T-helper 2 cell treated with Interferon-gamma antibody and Interleukin-4, amounts not matched to agents 5 μg/mL and 100 μg/mL, for 36 hours (primary cell): ENCODE measurements around the gene PDGFA.
A peak's percentile ranks its signal among the peaks of the same experiment; 100 is the strongest.

ENCODE experiments used
- DNase-seq: peaks from one replicate; pipeline ENCODE4 v3.0.0; 2021; ENCODE audit warnings: low spot score
- H3K27ac Mint-ChIP-seq: one replicate; pipeline ENCODE4 v1.8.0; 2021; ENCODE audit warnings: mild to moderate bottlenecking, mixed read lengths
- H3K27me3 Mint-ChIP-seq: one replicate; pipeline ENCODE4 v1.8.0; 2021; ENCODE audit warnings: low read depth, mixed read lengths
- H3K36me3 Mint-ChIP-seq: one replicate; pipeline ENCODE4 v1.8.0; 2021; ENCODE audit warnings: low read depth, mixed read lengths
- H3K4me1 Mint-ChIP-seq: one replicate; pipeline ENCODE4 v1.8.0; 2021; ENCODE audit warnings: low read depth, mixed read lengths
- H3K4me3 Mint-ChIP-seq: one replicate; pipeline ENCODE4 v1.8.0; 2022; ENCODE audit warnings: mild to moderate bottlenecking, moderate library complexity, mixed read lengths
- H3K9me3 Mint-ChIP-seq: one replicate; pipeline ENCODE4 v1.8.0; 2021; ENCODE audit warnings: mixed read lengths

PDGFA gene

DNA sequence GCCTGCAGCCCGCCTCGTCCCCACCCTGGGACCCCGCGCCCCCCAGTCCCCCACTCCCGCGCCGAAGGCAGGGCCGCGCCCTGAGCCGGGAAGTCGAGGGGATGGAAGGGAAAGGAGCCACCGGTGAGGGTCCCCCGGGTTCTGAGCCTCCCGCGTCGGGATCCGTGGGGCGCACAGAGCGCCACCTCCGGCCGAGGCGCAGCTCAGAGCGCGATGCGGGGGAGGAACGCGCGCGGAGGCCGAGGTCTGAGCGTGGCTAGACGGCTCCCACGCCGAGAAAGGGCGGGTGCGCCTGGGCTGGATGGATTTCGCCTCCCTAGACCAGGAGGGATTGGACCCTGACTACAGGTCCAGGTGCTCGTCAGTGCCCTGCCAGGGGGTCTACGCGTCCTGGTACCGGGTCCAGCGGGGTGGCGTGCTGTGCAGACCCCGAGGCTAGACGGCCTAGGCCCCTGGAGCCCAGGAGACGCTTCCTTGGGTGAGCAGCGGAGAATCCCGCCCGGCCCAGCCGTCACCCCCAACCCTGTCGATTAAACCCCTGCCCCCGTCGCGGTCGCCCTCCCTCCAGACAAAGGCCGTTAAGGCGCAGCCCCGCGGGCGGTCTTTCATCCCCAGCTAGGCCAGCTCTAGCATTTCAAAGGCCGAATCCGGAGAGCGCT, 986 bp upstream of the PDGFA start:
- no peak for DNase-seq
- H3K4me1 Mint-ChIP-seq, result peaks cover 2% of the 10 kb centered on the region
- no peak overlapping the region for H3K4me3 Mint-ChIP-seq
- H3K36me3 Mint-ChIP-seq, result no peaks in the 10 kb centered on the region
- H3K9me3 Mint-ChIP-seq, result no peaks in the 10 kb centered on the region
- H3K27ac Mint-ChIP-seq, result no peak overlapping the region
- peaks cover 50% of the 10 kb centered on the region for H3K27me3 Mint-ChIP-seq

DNA sequence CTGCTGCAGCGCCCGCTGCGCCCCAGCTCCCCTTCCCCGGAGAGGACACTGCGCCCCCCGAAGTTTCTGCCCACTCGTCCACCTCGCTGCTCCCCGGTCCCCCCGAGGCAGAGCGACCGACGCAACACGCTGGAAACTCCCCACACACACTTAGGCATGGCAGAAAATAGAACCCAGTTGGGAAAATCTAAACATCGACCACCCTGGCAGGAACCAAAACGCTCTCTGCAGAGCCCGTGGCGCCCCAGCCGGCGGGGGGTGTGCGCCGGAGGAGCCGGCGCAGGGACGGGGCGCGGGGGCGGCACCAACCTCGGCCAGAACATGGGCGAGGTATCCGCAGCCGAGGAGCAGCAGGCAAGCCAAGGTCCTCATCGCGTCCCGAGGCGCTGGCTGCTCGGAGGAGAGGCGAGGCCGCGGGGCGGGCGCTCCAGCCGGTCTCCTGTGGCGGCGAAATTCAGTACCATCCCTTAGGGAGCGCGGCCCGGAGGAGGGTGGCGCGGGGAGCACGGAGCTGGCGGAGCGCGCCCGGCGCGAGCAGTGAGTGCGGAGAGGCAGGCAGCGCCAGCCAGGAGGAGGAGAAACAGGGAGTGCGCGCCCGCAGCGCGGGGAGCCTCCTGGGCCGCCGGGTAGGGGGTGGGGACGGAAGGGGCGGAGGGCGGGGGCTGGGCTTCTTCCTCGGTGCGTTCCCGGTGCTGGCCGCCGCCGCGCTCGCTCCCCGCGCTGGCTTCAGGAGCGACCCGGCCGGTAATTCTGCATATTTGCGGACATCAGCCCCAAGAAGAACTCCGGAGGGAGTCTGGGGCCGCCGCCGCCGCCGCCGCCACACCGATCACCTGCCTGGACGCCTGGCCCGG, 789 bp downstream of the PDGFA start:
- no peaks in the 10 kb centered on the region for H3K9me3 Mint-ChIP-seq
- peak overlapping the region; percentile 76 for H3K4me3 Mint-ChIP-seq
- peaks cover 48% of the 10 kb centered on the region for H3K27me3 Mint-ChIP-seq
- peak; percentile 56 for DNase-seq
- H3K27ac Mint-ChIP-seq, result no peak overlapping the region
- no peaks in the 10 kb centered on the region for H3K36me3 Mint-ChIP-seq
- peaks cover 2% of the 10 kb centered on the region for H3K4me1 Mint-ChIP-seq

DNA sequence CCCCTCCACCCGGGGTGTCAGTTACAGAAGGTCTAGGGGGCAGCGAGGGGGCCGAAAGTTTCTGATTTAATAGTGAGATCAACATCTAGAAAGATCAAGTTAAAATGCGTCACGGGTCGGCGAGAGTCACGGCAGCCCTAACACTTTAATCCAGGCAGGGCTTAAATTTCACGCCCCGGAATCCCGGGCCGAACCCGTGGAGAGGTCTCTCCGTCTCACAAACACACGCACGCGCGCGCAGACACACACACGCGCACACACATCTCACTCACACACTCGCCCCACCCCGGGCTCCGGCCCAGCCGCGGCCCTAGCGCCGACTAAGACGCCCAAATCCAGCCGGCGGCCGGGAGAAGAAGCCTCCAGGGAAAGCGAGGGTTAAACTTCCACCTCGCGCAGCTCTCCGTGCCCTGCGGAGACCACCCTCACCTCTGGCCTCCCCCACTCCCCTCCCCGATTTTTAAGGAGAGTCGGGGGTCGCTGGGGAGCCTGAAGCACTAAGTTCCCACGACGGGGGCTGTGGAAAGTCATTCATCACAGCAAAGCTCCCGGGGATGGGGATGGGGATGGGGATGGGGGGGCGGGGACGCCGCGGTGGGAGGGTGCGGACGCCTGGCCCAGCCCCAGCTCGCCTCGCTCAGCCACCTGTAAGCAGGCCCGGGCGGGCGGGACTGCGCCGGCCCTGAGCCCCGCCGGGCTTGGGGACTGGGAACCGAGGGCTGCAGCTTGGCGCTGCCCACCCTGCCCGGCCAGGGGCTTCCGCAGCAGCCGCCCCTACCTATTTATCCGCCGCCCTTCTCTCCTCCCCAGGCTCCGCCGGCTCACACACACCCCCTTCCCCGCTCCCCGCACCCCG, 1.6 kb downstream of the PDGFA start:
- peaks cover 40% of the 10 kb centered on the region for H3K27me3 Mint-ChIP-seq
- H3K4me3 Mint-ChIP-seq, result peak overlapping the region; percentile 76
- no peak for DNase-seq
- H3K27ac Mint-ChIP-seq, result no peak overlapping the region
- H3K36me3 Mint-ChIP-seq, result no peaks in the 10 kb centered on the region
- no peaks in the 10 kb centered on the region for H3K9me3 Mint-ChIP-seq
- peaks cover 2% of the 10 kb centered on the region for H3K4me1 Mint-ChIP-seq

DNA sequence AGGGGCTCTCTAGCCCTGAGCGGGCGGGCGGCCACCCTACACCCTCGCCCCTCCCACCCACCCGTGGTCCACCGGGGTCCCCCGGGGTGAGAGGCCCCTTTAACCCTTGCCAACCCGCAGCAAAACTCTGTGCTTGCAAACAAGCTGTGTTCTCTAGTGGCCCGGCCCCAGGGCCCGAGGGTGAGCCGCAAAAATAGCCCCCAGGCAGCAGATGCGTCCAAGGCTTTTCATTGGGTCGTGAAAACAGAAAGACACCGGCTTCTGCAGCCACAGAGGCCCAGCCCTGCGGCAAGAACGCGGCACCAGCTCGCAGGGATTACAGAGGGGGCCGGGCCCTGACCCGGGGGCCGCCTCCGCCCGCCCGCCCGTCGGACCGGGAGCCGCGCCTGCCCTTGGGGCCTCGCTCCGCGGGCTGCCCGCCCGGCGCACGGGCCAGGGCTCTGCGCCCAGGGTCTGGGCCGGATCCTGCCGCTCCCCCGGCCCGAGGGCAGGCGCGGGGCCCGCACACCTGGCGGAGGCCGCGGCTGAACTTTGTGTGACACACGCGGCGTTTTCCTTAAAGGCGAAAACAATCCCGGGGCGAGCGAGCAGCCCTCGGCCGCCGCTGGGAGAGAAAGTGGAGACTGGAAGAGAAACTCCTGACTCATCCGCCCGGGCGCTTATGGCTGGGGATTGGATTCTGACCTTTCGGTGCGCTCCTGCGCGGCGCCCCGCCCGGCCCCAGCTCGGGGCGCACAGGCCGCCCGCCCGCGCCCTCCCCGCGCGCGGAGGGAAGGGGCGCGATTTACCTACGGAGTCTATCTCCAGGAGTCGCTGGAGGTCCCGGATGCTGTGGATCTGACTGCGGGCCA, 2.8 kb downstream of the PDGFA start:
- Mint-ChIP-seq H3K27ac (no peak overlapping the region), H3K9me3 (no peaks in the 10 kb centered on the region), H3K4me1 (peaks cover 2% of the 10 kb centered on the region), H3K27me3 (peaks cover 38% of the 10 kb centered on the region), H3K4me3 (no peak overlapping the region), H3K36me3 (no peaks in the 10 kb centered on the region)
- DNase-seq, result peak; percentile 36

DNA sequence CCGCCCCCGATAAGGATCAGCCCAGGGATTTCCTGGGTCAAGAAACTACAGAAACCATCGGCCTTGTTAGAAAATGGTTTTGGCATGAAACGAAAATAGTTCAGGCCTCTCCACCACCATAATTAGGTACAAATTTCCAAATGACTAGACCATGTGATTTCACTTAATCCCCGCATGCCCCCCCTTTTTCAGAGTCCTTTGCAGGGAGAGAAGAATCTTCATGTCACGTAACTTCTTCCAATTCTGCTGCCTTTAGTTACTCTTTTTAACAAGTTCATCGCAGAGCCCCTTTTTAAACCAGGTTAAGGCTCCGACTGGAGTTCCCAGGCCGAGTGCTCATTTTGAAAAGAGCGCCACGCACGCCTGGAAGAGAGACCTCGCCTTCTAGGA, 3.4 kb downstream of the PDGFA start:
- Mint-ChIP-seq H3K36me3 (no peaks in the 10 kb centered on the region), H3K27ac (no peak overlapping the region), H3K4me1 (peaks cover 2% of the 10 kb centered on the region), H3K4me3 (no peak overlapping the region), H3K9me3 (no peaks in the 10 kb centered on the region), H3K27me3 (peaks cover 34% of the 10 kb centered on the region)
- no peak for DNase-seq

DNA sequence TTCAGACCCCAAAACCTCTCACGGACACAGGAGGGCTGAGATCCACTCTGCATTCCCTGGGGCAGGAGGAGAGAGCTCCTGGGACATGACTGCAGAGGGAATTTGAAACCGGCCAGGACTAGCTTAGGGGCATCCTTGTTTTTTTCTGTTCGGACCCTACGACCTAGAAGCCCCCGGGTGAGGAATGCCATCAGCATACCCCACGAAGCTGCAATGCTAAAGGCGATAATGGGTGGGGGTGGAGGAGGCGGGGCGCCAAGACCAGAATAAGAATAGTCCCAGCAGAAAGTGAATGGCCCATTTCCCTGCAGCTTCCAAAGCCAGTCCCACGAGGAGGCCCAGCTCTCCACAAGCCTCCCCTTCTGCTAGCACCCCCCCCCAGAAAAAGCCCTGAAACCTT, 4.0 kb downstream of the PDGFA start:
- DNase-seq, result no peak
- Mint-ChIP-seq H3K27ac (no peak overlapping the region), H3K9me3 (no peaks in the 10 kb centered on the region), H3K4me3 (no peak overlapping the region), H3K36me3 (no peaks in the 10 kb centered on the region), H3K27me3 (peaks cover 28% of the 10 kb centered on the region), H3K4me1 (peaks cover 2% of the 10 kb centered on the region)

DNA sequence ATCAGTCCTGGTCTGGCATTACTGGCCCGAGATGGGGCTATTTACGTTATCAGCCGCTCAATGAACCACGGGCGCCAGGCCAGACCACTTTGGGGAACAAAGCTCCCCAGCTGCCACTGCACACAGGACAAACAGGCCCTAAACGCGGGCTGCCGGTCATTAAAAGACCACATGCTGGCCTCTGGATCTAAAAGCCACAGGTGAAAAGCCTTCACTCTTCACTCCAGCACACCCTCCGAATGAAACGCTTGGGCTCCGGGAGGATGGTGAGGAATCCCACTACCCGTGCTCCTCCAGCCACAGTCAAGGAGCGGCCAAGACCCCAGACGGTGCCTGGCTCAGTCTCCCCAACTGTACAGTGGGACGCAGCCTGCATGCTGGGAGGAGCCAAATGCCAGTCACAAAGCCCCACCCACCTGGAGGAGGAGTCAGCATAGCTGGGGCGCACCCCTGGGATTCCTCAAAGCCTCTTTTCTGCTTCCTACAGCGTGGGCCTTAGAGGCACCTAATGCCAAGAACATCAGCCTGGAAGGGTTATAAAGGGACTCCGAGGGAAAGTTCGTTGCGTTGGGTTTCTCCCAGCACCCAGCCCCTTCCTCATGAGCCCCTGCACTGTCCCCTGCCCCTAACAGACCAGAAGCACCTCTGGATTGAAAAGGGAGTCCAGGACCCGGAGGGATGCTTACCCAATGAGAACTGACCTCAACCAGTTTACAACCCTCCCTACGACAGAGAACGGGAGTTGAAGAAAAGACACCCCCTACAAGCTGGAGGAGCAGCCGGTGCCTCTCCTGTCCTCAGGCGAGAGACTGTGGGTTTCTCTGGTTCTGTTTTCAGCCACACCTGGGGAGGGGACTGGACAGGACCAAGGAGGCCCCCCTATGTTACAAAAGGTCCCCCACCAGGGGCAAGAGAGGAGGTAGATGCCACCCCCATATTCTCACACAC, 4.7 kb downstream of the PDGFA start:
- H3K27me3 Mint-ChIP-seq, result peaks cover 28% of the 10 kb centered on the region

DNA sequence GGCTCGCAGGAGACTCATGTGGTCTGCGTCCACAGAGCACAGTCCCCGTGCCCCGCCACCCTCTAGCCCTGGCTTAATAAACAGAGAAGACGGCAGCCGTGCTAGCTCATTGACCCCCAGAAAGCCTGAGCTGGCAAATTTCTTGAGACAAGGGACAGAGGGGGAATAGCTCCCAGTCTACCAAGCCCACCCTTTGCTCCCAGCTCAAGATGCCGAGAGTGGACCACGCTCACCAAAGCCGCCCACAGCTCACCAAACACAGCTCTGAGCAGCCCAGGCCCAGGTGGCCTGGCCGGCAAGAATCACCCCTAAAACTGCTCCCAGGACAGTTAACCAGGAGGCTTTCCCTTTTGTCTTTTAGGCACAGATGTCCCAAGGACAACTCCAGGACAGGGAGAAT, 5.4 kb downstream of the PDGFA start:
- Mint-ChIP-seq H3K27ac (no peak overlapping the region), H3K36me3 (no peaks in the 10 kb centered on the region), H3K4me3 (no peak overlapping the region), H3K4me1 (peaks cover 2% of the 10 kb centered on the region), H3K27me3 (peaks cover 28% of the 10 kb centered on the region), H3K9me3 (no peaks in the 10 kb centered on the region)
- no peak for DNase-seq

More for the DNA sequence above, 4.7 kb downstream of the PDGFA start:
- peaks cover 2% of the 10 kb centered on the region for H3K4me1 Mint-ChIP-seq
- H3K27ac Mint-ChIP-seq, result no peak overlapping the region
- no peak for DNase-seq
- no peak overlapping the region for H3K4me3 Mint-ChIP-seq
- H3K9me3 Mint-ChIP-seq, result no peaks in the 10 kb centered on the region
- H3K36me3 Mint-ChIP-seq, result no peaks in the 10 kb centered on the region

DNA sequence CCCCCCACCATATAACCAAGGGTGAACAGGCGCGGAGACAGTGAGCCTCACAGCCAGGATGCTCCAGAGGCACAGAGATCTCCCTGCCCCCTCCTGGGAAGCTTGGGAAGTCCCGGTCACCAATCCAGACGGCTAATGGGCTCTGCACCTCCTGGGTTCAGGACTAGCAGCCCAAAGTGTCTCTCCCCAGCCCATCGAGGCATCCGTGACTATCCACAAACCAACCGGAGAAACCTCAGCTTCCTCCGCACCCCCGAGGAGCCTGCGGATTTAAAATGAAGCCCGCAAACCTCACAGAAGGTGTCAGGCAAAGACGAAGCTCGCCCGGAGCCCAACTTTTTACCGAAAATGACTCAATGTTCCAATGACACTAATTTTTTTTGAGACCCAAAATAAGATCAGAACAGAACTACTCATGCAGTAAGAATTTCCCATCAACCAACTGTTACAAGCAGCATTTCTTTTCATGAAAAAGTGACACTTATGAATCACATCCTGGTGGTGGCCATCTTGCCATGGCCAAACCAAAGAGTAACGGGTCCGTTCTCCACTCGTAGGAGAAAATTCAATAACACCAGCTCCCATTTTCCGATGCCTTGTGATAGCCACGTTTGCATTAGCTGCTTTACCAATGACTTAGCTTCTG, 6.0 kb downstream of the PDGFA start:
- no peak overlapping the region for H3K4me3 Mint-ChIP-seq
- H3K27ac Mint-ChIP-seq, result no peak overlapping the region
- H3K36me3 Mint-ChIP-seq, result no peaks in the 10 kb centered on the region
- DNase-seq, result no peak
- no peaks in the 10 kb centered on the region for H3K9me3 Mint-ChIP-seq
- H3K27me3 Mint-ChIP-seq, result peaks cover 28% of the 10 kb centered on the region
- H3K4me1 Mint-ChIP-seq, result peaks cover 2% of the 10 kb centered on the region

DNA sequence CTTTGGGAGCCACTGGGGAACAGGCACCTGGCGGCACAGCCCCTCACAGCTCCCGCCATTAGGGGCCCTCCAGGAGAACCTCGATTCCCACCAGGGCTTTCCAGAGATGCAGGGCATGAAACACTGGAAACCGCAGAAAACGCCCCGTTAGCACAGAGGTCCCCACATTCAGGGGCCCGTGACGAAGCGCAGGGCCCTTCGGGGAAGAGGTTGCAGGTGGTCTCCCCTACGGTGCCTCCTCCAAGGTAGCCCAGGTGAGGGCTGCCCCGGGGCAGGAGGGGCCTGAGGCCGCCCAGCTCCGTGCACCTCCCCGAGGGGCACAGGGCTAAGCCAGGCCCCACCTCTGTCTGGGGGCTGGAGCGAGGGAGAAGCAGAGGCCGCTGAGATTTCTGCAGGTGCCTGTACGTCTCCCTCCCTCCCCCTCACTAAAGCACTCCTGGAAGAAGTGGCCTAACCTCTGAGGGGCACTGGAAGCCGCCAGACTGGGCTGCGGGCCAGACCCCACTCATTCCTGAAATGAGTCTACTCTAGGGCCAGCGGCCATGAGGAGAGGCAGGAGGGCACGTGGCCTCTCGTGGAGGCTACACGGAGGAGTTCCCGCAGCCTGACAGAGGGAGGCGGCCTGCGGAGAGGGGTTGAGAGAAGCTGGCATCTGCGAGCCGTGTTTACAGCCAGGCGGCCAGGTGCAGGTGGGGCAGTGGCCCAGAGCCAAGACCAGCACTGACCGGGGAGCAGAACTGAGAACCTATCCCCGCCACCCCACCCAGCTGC, 6.9 kb downstream of the PDGFA start:
- no peaks in the 10 kb centered on the region for H3K9me3 Mint-ChIP-seq
- peaks cover under 1% of the 10 kb centered on the region for H3K4me1 Mint-ChIP-seq
- no peaks in the 10 kb centered on the region for H3K36me3 Mint-ChIP-seq
- H3K27me3 Mint-ChIP-seq, result peaks cover 21% of the 10 kb centered on the region
- no peak for DNase-seq
- no peak overlapping the region for H3K27ac Mint-ChIP-seq
- no peak overlapping the region for H3K4me3 Mint-ChIP-seq

DNA sequence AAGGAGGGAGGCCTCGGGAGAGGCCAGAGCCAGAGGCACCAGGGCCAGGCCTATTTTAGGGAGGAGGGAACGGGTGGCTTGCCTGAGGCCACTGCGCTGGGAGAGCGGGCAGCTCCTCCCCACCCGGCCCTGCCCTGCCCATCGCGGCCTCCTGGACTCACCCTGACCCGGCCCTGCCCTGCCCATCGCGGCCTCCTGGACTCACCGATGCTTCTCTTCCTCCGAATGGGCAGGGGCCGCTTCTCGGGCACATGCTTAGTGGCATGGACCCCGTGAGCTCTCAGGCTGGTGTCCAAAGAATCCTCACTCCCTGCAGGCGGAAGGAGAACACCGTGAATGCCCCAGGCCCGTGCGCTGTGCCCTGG, 7.5 kb downstream of the PDGFA start:
- H3K4me3 Mint-ChIP-seq, result no peak overlapping the region
- peaks cover 19% of the 10 kb centered on the region for H3K27me3 Mint-ChIP-seq
- H3K36me3 Mint-ChIP-seq, result no peaks in the 10 kb centered on the region
- no peaks in the 10 kb centered on the region for H3K9me3 Mint-ChIP-seq
- DNase-seq, result no peak
- H3K27ac Mint-ChIP-seq, result no peak overlapping the region
- no peaks in the 10 kb centered on the region for H3K4me1 Mint-ChIP-seq
